GM19193 (cell line): ENCODE results near the gene PBX3.

Experiments used
- POLR2A ChIP-seq: IDR thresholded peaks from 4 replicates; pipeline ENCODE4 v1.6.1; 2011; ENCODE audit not compliant: insufficient read depth, insufficient read length; ENCODE audit errors: extremely low read depth

PBX3 gene

GRCh38 chr9:125745018-125745417 lies 2.2 kb upstream of the PBX3 start:
- TF ChIP-seq POLR2A, result no peak

- no peak for TF ChIP-seq POLR2A
Measured at GRCh38 chr9:125745682-125746016, 1.5 kb upstream of the PBX3 start.

DNA sequence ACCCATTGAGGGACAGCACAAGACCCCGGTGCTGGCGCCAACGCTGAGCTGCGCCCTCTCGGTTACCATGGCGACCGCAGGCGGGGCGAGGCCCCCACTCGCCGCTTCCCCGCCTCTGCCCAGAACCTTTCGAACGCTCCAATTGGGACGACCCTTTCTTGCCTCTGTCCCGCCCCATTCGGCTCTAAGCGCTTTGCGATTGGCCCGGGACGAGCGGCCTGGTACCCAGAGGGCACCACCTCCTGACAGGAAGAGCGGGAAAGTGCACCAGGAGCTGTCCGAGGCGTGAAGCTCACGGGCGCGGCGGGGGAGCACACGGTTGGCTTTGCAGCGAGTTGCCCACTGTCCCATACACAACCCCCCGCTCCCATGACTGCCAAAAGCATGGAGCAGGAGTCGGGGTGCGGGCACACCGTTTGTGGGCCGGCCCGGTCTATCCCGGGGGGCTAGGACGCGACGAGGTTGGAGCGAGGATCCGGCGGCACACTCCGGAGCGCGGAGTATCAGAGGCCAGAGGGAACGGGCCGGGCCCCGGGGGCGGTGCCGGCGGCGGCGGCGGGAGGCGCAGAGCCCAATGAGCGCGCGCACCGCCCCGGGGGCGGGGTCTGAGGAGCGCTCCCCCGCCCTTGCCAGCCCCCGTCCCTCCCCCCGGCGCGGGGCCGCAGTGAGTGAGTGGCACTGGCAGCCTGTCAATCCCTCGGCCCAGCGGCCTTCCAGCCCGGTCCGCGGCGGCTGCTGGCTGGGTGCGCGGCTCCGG lies 978 bp upstream of the PBX3 start:
- TF ChIP-seq POLR2A, result peak; percentile 77

- TF ChIP-seq POLR2A, result no peak
Measured at GRCh38 chr9:125746774-125747052, 460 bp upstream of the PBX3 start.

GRCh38 chr9:125747765-125748445 lies 732 bp downstream of the PBX3 start:
- peak; percentile 40 for TF ChIP-seq POLR2A

GRCh38 chr9:125748446-125749099 lies 1.4 kb downstream of the PBX3 start:
- peak; percentile 25 for TF ChIP-seq POLR2A

DNA sequence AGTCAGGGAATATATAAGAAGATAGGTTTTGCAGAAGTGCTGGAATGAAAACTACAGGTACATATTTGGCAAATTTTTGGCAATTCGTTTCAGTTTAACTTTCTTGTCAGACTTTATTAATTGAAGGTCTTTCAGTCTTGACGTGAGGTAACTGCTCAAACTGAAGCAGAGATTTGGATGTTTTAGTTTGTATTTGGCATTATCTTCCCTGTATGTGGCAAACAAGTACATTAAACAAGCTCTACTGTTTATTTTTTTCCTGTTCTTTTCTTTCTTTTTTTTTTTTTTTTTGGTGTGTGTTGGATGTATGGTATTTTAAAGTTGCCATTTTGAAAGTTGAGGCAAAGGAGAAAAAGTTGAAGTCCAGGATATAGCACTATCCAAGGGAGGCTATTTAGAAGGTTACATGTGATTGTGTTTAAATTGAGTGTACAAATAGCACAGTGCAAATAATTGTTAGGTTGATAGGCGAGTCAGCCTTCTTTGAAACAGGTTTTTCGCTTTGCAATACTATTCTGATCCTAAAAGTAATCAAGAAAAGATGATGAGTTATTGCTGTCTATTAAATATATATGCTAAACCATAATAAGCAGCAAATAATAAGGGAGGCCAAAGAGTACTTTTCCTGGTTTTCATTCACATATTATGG lies 2.2 kb downstream of the PBX3 start:
- no peak for TF ChIP-seq POLR2A

- TF ChIP-seq POLR2A, result no peak
Measured at GRCh38 chr9:125749951-125750626, 2.9 kb downstream of the PBX3 start.

GRCh38 chr9:125750627-125751011 lies 3.4 kb downstream of the PBX3 start:
- TF ChIP-seq POLR2A, result no peak

- no peak for TF ChIP-seq POLR2A
Measured at GRCh38 chr9:125752070-125752628, 5.0 kb downstream of the PBX3 start.

DNA sequence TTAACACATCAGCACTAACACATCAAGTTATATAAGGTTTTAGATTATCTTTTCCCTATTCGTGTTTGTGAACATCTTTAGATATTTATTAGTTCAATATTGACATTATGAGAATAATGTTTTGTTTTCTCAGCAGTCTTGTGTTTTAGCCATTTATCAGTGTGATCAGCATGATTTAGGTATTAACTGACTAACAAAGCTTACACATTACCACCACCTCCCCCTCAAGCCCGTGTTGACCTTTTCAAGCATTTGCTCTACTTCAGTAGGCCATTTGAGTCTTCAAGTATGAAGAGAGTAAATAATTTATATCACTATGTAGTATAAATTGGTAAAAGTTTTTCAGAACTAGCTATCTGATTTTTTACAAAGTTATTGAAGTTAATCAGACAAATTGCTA lies 6.9 kb downstream of the PBX3 start:
- TF ChIP-seq POLR2A, result no peak

GRCh38 chr9:125755340-125755739 lies 8.2 kb downstream of the PBX3 start:
- TF ChIP-seq POLR2A, result no peak

GRCh38 chr9:125756518-125756917 lies 9.3 kb downstream of the PBX3 start:
- no peak for TF ChIP-seq POLR2A

GRCh38 chr9:125757834-125758233 lies 10.7 kb downstream of the PBX3 start:
- TF ChIP-seq POLR2A, result no peak
